Keratinocyte (primary cell): ENCODE data around the gene OPALIN. TPM values are rescaled to one million over a fixed set of nuclear protein-coding genes. Genes with fewer than 3 reads are reported as not detected.

Source experiments
- DNase-seq: peaks from one replicate; pipeline ENCODE4 v3.0.0-alpha.2; 2011; ENCODE audit warnings: low read depth, missing footprints, low spot score
- FAIRE-seq: peaks from 2 replicates; lab custom pipeline; 2011; peaks lifted over from hg19 to GRCh38; lab: Jason Lieb, UNC
- H2AFZ ChIP-seq: 2 replicates; pipeline ENCODE4 v1.6.0; 2012; ENCODE audit warnings: low read length, control low read depth, inconsistent platforms; ENCODE audit not compliant: control insufficient read depth
- H3K27ac ChIP-seq: 2 replicates; pipeline ENCODE4 v1.5.1; 2011; ENCODE audit warnings: low read length; ENCODE audit not compliant: control insufficient read depth, insufficient read depth
- H3K27me3 ChIP-seq: 3 replicates; pipeline ENCODE4 v1.6.0; 2011; ENCODE audit warnings: low read length; ENCODE audit not compliant: control insufficient read depth, insufficient read depth; ENCODE audit errors: extremely low read depth
- H3K36me3 ChIP-seq, 2 experiments: 2 replicates in 1 of 2; 3 replicates in 1 of 2; pipeline ENCODE4 v1.5.1; 2011; ENCODE audit warnings: low read length in 2 of 2, mild to moderate bottlenecking in 1 of 2; ENCODE audit not compliant: control insufficient read depth in 2 of 2, insufficient read depth in 2 of 2; ENCODE audit errors: extremely low read depth in 1 of 2
- H3K4me1 ChIP-seq: 3 replicates; pipeline ENCODE4 v1.5.1; 2011; ENCODE audit warnings: low read length; ENCODE audit not compliant: control insufficient read depth, insufficient read depth; ENCODE audit errors: extremely low read depth
- H3K4me2 ChIP-seq: 3 replicates; pipeline ENCODE4 v1.6.0; 2011; ENCODE audit warnings: low read depth, low read length; ENCODE audit not compliant: control insufficient read depth, insufficient read depth; ENCODE audit errors: extremely low read depth
- H3K4me3 ChIP-seq, 3 experiments: fragments of 200-600 bp in 1 of 3; sonication (generic) in 1 of 3; 2 replicates in 2 of 3; 3 replicates in 1 of 3; pipeline ENCODE4 v1.5.1; 2011 to 2016; ENCODE audit warnings: low read length in 3 of 3, mild to moderate bottlenecking in 3 of 3, control low read depth in 2 of 3, inconsistent platforms in 1 of 3, low read depth in 1 of 3, mixed read lengths in 1 of 3, mixed run types in 1 of 3, moderate library complexity in 1 of 3; ENCODE audit not compliant: control insufficient read depth in 2 of 3, insufficient read depth in 2 of 3; ENCODE audit errors: extremely low read depth in 1 of 3
- H3K79me2 ChIP-seq: 2 replicates; pipeline ENCODE4 v1.6.0; 2012; ENCODE audit warnings: low read length; ENCODE audit not compliant: control insufficient read depth, insufficient read depth
- H3K9ac ChIP-seq: 3 replicates; pipeline ENCODE4 v1.6.0; 2011; ENCODE audit warnings: low read length; ENCODE audit not compliant: control insufficient read depth, insufficient read depth; ENCODE audit errors: extremely low read depth
- H3K9me1 ChIP-seq: 3 replicates; pipeline ENCODE4 v1.6.0; 2011; ENCODE audit warnings: low read length; ENCODE audit not compliant: control insufficient read depth, insufficient read depth; ENCODE audit errors: extremely low read depth
- H3K9me3 ChIP-seq: 2 replicates; pipeline ENCODE4 v1.5.1; 2012; ENCODE audit warnings: low read depth, low read length; ENCODE audit not compliant: control insufficient read depth
- H4K20me1 ChIP-seq: 3 replicates; pipeline ENCODE4 v1.6.0; 2011; ENCODE audit warnings: low read length; ENCODE audit not compliant: control insufficient read depth, insufficient read depth; ENCODE audit errors: extremely low read depth
- EZH2 ChIP-seq: IDR thresholded peaks from one replicate; pipeline ENCODE4 v1.6.1; 2012; ENCODE audit warnings: inconsistent platforms, mild to moderate bottlenecking, low read length, moderate library complexity
- dilution Hi-C: fragments of 300-500 bp; cut with MboI; formaldehyde crosslinking; loops from one replicate; pipeline ENCODE4 v1.7.0; 2020; ENCODE audit warnings: low sequenced_read_pairs; ENCODE audit not compliant: extremely low pct_ligation_motif_present
- polyA plus RNA-seq, 5 experiments: library from polyadenylated mRNA; depleted of rRNA in 3 of 5; stranded (reverse) in 3 of 5; stranded (forward) in 1 of 5; unstranded in 1 of 5; fragments of >200 nt; gene quantifications; 1 replicate in 1 of 5; 2 replicates in 3 of 5; 3 replicates in 1 of 5; pipeline versions ENCODE4 v1.2.1 to v1.2.3, GENCODE V29; 2011 to 2012; ENCODE audit warnings: missing spikeins in 2 of 5, low read depth in 1 of 5, low replicate concordance in 1 of 5
- TF ChIP-seq, protein P1 (sequence below), 3 experiments: IDR thresholded peaks in 1 of 3; conservative IDR thresholded peaks in 1 of 3; optimal IDR thresholded peaks in 1 of 3; 2 replicates in 2 of 3; 3 replicates in 1 of 3; pipeline versions ENCODE3 to v1.5.1; 2011; ENCODE audit warnings: low read length in 3 of 3, mild to moderate bottlenecking in 3 of 3, moderate library complexity in 2 of 3, control low read depth in 1 of 3, inconsistent platforms in 1 of 3; ENCODE audit not compliant: insufficient read depth in 2 of 3; ENCODE audit errors: extremely low read depth in 1 of 3

The OPALIN gene
- polyA plus RNA-seq, 1 donor (not counting 4 experiments of a cell fraction or from before 2014, with no cell fraction given): not detected

DNA sequence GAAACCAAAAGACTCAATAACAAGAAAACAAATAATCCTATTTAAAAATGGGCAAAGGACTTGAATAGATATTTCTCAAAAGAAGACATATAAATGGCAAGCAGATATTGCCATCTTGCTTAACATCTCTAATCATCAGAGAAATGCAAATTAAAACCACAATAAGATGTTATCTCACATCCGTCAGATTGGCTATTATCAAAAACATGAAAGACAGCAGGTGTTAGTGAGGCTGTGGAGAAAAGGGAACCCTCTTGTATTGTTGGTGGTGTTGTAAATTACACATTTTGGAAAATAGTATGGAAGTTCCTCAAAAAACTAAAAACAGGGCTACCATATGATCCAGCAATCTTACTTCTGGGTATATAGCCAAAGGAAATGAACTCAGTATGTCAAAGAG, 25.7 kb downstream of the OPALIN start:
- FAIRE-seq: no peak

DNA sequence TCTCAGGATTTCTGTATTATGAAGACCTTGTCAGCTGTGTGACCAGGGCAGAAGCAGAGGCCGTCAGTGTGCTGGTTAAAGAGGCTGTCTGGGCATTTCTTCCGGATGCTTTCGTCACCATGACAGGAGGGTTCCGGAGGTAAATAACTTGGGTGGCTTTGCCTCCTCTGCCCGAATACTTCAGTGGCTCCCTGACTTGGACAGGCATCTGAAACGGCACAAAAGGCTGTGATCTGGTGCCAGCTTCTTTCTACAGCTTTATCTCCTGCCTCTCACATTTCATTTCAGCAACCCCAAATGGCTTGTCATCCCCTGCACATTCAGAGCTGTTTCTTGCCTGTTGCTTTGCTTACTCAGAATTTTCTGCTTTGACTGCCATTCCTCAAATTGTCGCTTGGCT, 31.3 kb downstream of the OPALIN start:
- dilution Hi-C loops: no loop called here
- peaks cover 20% of the 10 kb centered on the region for H3K27me3 ChIP-seq
- DNase-seq: no peak

More for the DNA sequence above, 25.7 kb downstream of the OPALIN start:
- no peak for DNase-seq
- no peak overlapping the region for H3K9ac ChIP-seq
- H3K27ac ChIP-seq: no peak overlapping the region
- dilution Hi-C loops: no loop called here
- H3K4me3 ChIP-seq: no peak overlapping the region
- no peak overlapping the region for H3K4me2 ChIP-seq
- no peaks in the 10 kb centered on the region for H3K79me2 ChIP-seq
- no peaks in the 10 kb centered on the region for H3K4me1 ChIP-seq
- TF ChIP-seq, protein P1, sequence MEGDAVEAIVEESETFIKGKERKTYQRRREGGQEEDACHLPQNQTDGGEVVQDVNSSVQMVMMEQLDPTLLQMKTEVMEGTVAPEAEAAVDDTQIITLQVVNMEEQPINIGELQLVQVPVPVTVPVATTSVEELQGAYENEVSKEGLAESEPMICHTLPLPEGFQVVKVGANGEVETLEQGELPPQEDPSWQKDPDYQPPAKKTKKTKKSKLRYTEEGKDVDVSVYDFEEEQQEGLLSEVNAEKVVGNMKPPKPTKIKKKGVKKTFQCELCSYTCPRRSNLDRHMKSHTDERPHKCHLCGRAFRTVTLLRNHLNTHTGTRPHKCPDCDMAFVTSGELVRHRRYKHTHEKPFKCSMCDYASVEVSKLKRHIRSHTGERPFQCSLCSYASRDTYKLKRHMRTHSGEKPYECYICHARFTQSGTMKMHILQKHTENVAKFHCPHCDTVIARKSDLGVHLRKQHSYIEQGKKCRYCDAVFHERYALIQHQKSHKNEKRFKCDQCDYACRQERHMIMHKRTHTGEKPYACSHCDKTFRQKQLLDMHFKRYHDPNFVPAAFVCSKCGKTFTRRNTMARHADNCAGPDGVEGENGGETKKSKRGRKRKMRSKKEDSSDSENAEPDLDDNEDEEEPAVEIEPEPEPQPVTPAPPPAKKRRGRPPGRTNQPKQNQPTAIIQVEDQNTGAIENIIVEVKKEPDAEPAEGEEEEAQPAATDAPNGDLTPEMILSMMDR (optimal IDR thresholded peaks at IDR 0.05 in 1 of 3, IDR thresholded peaks at IDR 0.05 in 1 of 3, conservative IDR thresholded peaks at IDR 0.05 in 1 of 3; ENCODE audit: extremely low read depth in 1 of 3, insufficient read depth in 2 of 3, low read length in 3 of 3): no peak
- no peak for TF ChIP-seq EZH2
- H2AFZ ChIP-seq: no peak overlapping the region
- no peaks in the 10 kb centered on the region for H3K9me3 ChIP-seq
- H4K20me1 ChIP-seq: no peaks in the 10 kb centered on the region
- H3K9me1 ChIP-seq: no peaks in the 10 kb centered on the region
- H3K27me3 ChIP-seq: peaks cover 16% of the 10 kb centered on the region
- no peaks in the 10 kb centered on the region for H3K36me3 ChIP-seq

More for the DNA sequence above, 31.3 kb downstream of the OPALIN start:
- no peak overlapping the region for H2AFZ ChIP-seq
- no peaks in the 10 kb centered on the region for H3K9me1 ChIP-seq
- no peaks in the 10 kb centered on the region for H3K9me3 ChIP-seq
- H3K9ac ChIP-seq: no peak overlapping the region
- no peak for FAIRE-seq
- TF ChIP-seq EZH2: no peak
- TF ChIP-seq, protein P1 (optimal IDR thresholded peaks at IDR 0.05 in 1 of 3, IDR thresholded peaks at IDR 0.05 in 1 of 3, conservative IDR thresholded peaks at IDR 0.05 in 1 of 3; ENCODE audit: extremely low read depth in 1 of 3, insufficient read depth in 2 of 3, low read length in 3 of 3): no peak
- no peak overlapping the region for H3K4me3 ChIP-seq
- no peak overlapping the region for H3K27ac ChIP-seq
- H3K36me3 ChIP-seq: no peaks in the 10 kb centered on the region
- H3K79me2 ChIP-seq: no peaks in the 10 kb centered on the region
- H3K4me1 ChIP-seq: no peaks in the 10 kb centered on the region
- H3K4me2 ChIP-seq: no peak overlapping the region
- H4K20me1 ChIP-seq: no peaks in the 10 kb centered on the region
